Activated effector memory CD4-positive, alpha-beta T cell treated with Interleukin-2 at 50 U/mL for 16 hours (primary cell): ENCODE data around the gene FOXO1.

Source experiments
- DNase-seq: peaks from one replicate; pipeline ENCODE4 v3.0.0-alpha.2; 2020

The FOXO1 gene

GRCh38 chr13:40537146-40537895 is 129.1 kb downstream of the FOXO1 start:
- no peak for DNase-seq

- no peak for DNase-seq
Observed at GRCh38 chr13:40536443-40537113, 129.9 kb downstream of the FOXO1 start.

- no peak for DNase-seq
Observed at GRCh38 chr13:40535345-40535836, 131.1 kb downstream of the FOXO1 start.

GRCh38 chr13:40534456-40534855 is 132.0 kb downstream of the FOXO1 start:
- no peak for DNase-seq

- no peak for DNase-seq
Observed at GRCh38 chr13:40533072-40533471, 133.4 kb downstream of the FOXO1 start.

- DNase-seq: no peak
Observed at GRCh38 chr13:40530961-40531360, 135.5 kb downstream of the FOXO1 start.

- no peak for DNase-seq
Observed at GRCh38 chr13:40528881-40529280, 137.6 kb downstream of the FOXO1 start.

GRCh38 chr13:40527914-40528313 is 138.5 kb downstream of the FOXO1 start:
- no peak for DNase-seq

GRCh38 chr13:40522282-40522681 is 144.2 kb downstream of the FOXO1 start:
- DNase-seq: no peak

- DNase-seq: no peak
Observed at GRCh38 chr13:40520916-40521315, 145.5 kb downstream of the FOXO1 start.

GRCh38 chr13:40519637-40520036 is 146.8 kb downstream of the FOXO1 start:
- DNase-seq: no peak

- no peak for DNase-seq
Observed at GRCh38 chr13:40518481-40518882, 148.0 kb downstream of the FOXO1 start.

- DNase-seq: no peak
Observed at GRCh38 chr13:40517486-40518480, 148.7 kb downstream of the FOXO1 start.

GRCh38 chr13:40515702-40516101 is 150.7 kb downstream of the FOXO1 start:
- no peak for DNase-seq

GRCh38 chr13:40514802-40515201 is 151.6 kb downstream of the FOXO1 start:
- no peak for DNase-seq

- no peak for DNase-seq
Observed at GRCh38 chr13:40509876-40510275, 156.6 kb downstream of the FOXO1 start.

GRCh38 chr13:40508767-40509342 is 157.6 kb downstream of the FOXO1 start:
- DNase-seq: no peak

- DNase-seq: no peak
Observed at GRCh38 chr13:40508127-40508526, 158.3 kb downstream of the FOXO1 start.

- DNase-seq: no peak
Observed at GRCh38 chr13:40506592-40507446, 159.6 kb downstream of the FOXO1 start.
